ENCODE measurements around the gene FUOM.

Gene FUOM

GRCh38 chr10:133349577-133350011 is 8.2 kb downstream of the FUOM start:
- no peak for DNase-seq

- DNase-seq = no peak
Measured at GRCh38 chr10:133349160-133349568, 8.7 kb downstream of the FUOM start.

- no peak for DNase-seq
Measured at GRCh38 chr10:133347710-133348517, 9.9 kb downstream of the FUOM start.

GRCh38 chr10:133346413-133346812 is 11.4 kb downstream of the FUOM start:
- DNase-seq = no peak

- DNase-seq = no peak
Measured at GRCh38 chr10:133344236-133344635, 13.6 kb downstream of the FUOM start.

GRCh38 chr10:133343558-133343957 is 14.3 kb downstream of the FUOM start:
- no peak for DNase-seq

- no peak for DNase-seq
Measured at GRCh38 chr10:133342942-133343341, 14.9 kb downstream of the FUOM start.

- DNase-seq = no peak
Measured at GRCh38 chr10:133341983-133342382, 15.8 kb downstream of the FUOM start.

- DNase-seq = no peak
Measured at GRCh38 chr10:133339708-133340380, 18.0 kb downstream of the FUOM start.

GRCh38 chr10:133338080-133339071 is 19.4 kb downstream of the FUOM start:
- no peak for DNase-seq

- no peak for DNase-seq
Measured at GRCh38 chr10:133337370-133337725, 20.5 kb downstream of the FUOM start.

- DNase-seq = peak; percentile 95
Measured at GRCh38 chr10:133336577-133337369, 21.0 kb downstream of the FUOM start, which contains the start of gene CALY. Gene CALY, minus strand, starts transcription at chr10:133336896. Its CDS starts 7,907 bp downstream, at chr10:133328989.

- DNase-seq = peak; percentile 26
Measured at GRCh38 chr10:133336118-133336576, 21.7 kb downstream of the FUOM start.

- DNase-seq = peak; percentile 91
Measured at GRCh38 chr10:133335246-133336117, 22.3 kb downstream of the FUOM start.

- DNase-seq = peak; percentile 30
Measured at GRCh38 chr10:133334503-133335245, 23.1 kb downstream of the FUOM start.

GRCh38 chr10:133332936-133333699 is 24.7 kb downstream of the FUOM start:
- DNase-seq = no peak

- DNase-seq = peak; percentile 90
Measured at GRCh38 chr10:133329491-133330202, 28.2 kb downstream of the FUOM start.

Data from T-helper 9 cell (primary cell).